Measurements from ENCODE around the gene HSD17B1. TPM values are rescaled to one million over a fixed set of nuclear protein-coding genes. Genes with fewer than 3 reads are reported as not detected.
A peak's percentile ranks its signal among the peaks of the same experiment; 100 is the strongest.

Gene HSD17B1
- total and polyA plus RNA-seq, 8 donors, result 0.55 to 4.8 (median 2.7) TPM; not detected in 3

- DNase-seq, result no peak
These were observed 6.4 kb downstream of the HSD17B1 start for GRCh38 chr17:42559075-42559474.

GRCh38 chr17:42560246-42560645 lies 7.5 kb downstream of the HSD17B1 start:
- WGBS, 5 donors, result 86 to 92% (median 88%) methylated on average over 3 of the region's 3 CpGs
- DNase-seq, result no peak
- H3K36me3 ChIP-seq, result peaks cover 11 to 19% (median 12%) of the 10 kb centered on the region in 4 donors
- no peaks in the 10 kb centered on the region for H3K9me3 ChIP-seq
- H3K27me3 ChIP-seq, result no peaks in the 10 kb centered on the region
- H3K27ac ChIP-seq, result peak overlapping the region in 1 of 5 donors; percentile 34
- peaks cover 30 to 51% (median 46%) of the 10 kb centered on the region in 4 donors for H3K4me1 ChIP-seq
- TF ChIP-seq POLR2AphosphoS5 (IDR thresholded peaks at IDR 0.05) (no peak), CTCF (IDR thresholded peaks at IDR 0.05) (no peak), EP300 (IDR thresholded peaks at IDR 0.05) (no peak), POLR2A (IDR thresholded peaks at IDR 0.05) (no peak)
- H3K4me3 ChIP-seq, result no peak overlapping the region
- intact Hi-C loops (cut with DNase I; ENCODE audit: low total_unique reads), result no loop called here

More at GRCh38 chr17:42559075-42559474, 6.4 kb downstream of the HSD17B1 start:
- Histone ChIP-seq H3K9me3 (no peaks in the 10 kb centered on the region), H3K4me1 (peaks cover 31 to 50% (median 43%) of the 10 kb centered on the region in 4 donors), H3K4me3 (no peak overlapping the region), H3K27me3 (no peaks in the 10 kb centered on the region), H3K27ac (peak overlapping the region in 2 of 5 donors; percentile 8 to 34), H3K36me3 (peaks cover 0 to 8% (median 1%) of the 10 kb centered on the region in 4 donors)
- intact Hi-C loops (cut with DNase I; ENCODE audit: low total_unique reads), result no loop called here
- WGBS, 5 donors, result 71 to 86% (median 76%) methylated on average over 6 of the region's 6 CpGs
- TF ChIP-seq EP300 (IDR thresholded peaks at IDR 0.05) (no peak), CTCF (IDR thresholded peaks at IDR 0.05) (no peak), POLR2AphosphoS5 (IDR thresholded peaks at IDR 0.05) (no peak), POLR2A (IDR thresholded peaks at IDR 0.05) (no peak)

- Histone ChIP-seq H3K36me3 (peaks cover 22 to 29% (median 23%) of the 10 kb centered on the region in 4 donors), H3K27me3 (no peaks in the 10 kb centered on the region), H3K4me3 (peak within 1 kb of the TSS; percentile 77 to 97 (median 93)), H3K4me1 (peaks cover 35 to 54% (median 52%) of the 10 kb centered on the region in 4 donors), H3K27ac (peak within 1 kb of the TSS; percentile 91 to 95 (median 94)), H3K9me3 (no peaks in the 10 kb centered on the region)
- TF ChIP-seq POLR2AphosphoS5 (IDR thresholded peaks at IDR 0.05) (peak; percentile 92 to 98 (median 94)), CTCF (IDR thresholded peaks at IDR 0.05) (no peak), EP300 (IDR thresholded peaks at IDR 0.05) (no peak), POLR2A (IDR thresholded peaks at IDR 0.05) (peak in 1 of 4 donors; percentile 43)
- intact Hi-C loops (cut with DNase I; ENCODE audit: low total_unique reads), result no loop called here
- peak; percentile 96 to 98 for DNase-seq
- WGBS, 5 donors, result 0 to 1% (median 0%) methylated on average over 21 to 26 of the region's 26 CpGs
These were observed 9.2 kb downstream of the HSD17B1 start, which contains the start of gene COASY for GRCh38 chr17:42561897-42562387. COASY (plus strand) TSS chr17:42562148; CDS start chr17:42562623, 475 bp downstream.

GRCh38 chr17:42562388-42563142 lies 9.8 kb downstream of the HSD17B1 start:
- H3K27me3 ChIP-seq, result no peaks in the 10 kb centered on the region
- intact Hi-C loops (cut with DNase I; ENCODE audit: low total_unique reads), result no loop called here
- peaks cover 37 to 56% (median 55%) of the 10 kb centered on the region in 4 donors for H3K4me1 ChIP-seq
- H3K36me3 ChIP-seq, result peaks cover 22 to 29% (median 23%) of the 10 kb centered on the region in 4 donors
- DNase-seq, result no peak
- H3K9me3 ChIP-seq, result no peaks in the 10 kb centered on the region
- H3K4me3 ChIP-seq, result peak overlapping the region; percentile 77 to 97 (median 93)
- peak overlapping the region; percentile 91 to 95 (median 94) for H3K27ac ChIP-seq
- 4 to 14% (median 5%) methylated on average over 34 to 48 of the region's 48 CpGs for WGBS, 5 donors
- TF ChIP-seq EP300 (IDR thresholded peaks at IDR 0.05) (no peak), POLR2A (IDR thresholded peaks at IDR 0.05) (no peak), POLR2AphosphoS5 (IDR thresholded peaks at IDR 0.05) (no peak), CTCF (IDR thresholded peaks at IDR 0.05) (no peak)
